Lower leg skin (tissue), 3 donors: ENCODE data around the gene KIAA1671.

ENCODE experiments used
- CTCF ChIP-seq, 3 donors: fragments of 450-650 bp; IDR thresholded peaks; one replicate each; pipeline ENCODE4 v1.5.1; 2016; ENCODE audit warnings: antibody characterized with exemption in 3 of 3, mild to moderate bottlenecking in 3 of 3, moderate library complexity in 2 of 3
- POLR2A ChIP-seq, 2 donors: fragments of 450-650 bp; IDR thresholded peaks; one replicate each; pipeline ENCODE4 v1.6.1; 2016 to 2017; ENCODE audit warnings: antibody characterized with exemption in 2 of 2, mild to moderate bottlenecking in 1 of 2, moderate library complexity in 1 of 2

- TF ChIP-seq CTCF (IDR thresholded peaks at IDR 0.05) (no peak), POLR2A (IDR thresholded peaks at IDR 0.05) (no peak)
Measured at GRCh38 chr22:25083807-25084200, 131.3 kb downstream of the KIAA1671 start.
